HL-60/S4 treated with retinoic acid at 250 ng/mL for 4 days and 3 days (cell line): ENCODE data around the gene PRKCQ.
"Not testable (repeated sequence)": the region's sequence is repeated elsewhere in the genome, so short reads cannot be mapped to it uniquely, and the experiment has no call there.

Experiments
- in situ Hi-C: fragments of 300-500 bp; cut with MboI; formaldehyde crosslinking; loops from 2 replicates; pipeline ENCODE4 v1.7.0; 2022; ENCODE audit warnings: low sequenced_read_pairs

Gene PRKCQ

DNA sequence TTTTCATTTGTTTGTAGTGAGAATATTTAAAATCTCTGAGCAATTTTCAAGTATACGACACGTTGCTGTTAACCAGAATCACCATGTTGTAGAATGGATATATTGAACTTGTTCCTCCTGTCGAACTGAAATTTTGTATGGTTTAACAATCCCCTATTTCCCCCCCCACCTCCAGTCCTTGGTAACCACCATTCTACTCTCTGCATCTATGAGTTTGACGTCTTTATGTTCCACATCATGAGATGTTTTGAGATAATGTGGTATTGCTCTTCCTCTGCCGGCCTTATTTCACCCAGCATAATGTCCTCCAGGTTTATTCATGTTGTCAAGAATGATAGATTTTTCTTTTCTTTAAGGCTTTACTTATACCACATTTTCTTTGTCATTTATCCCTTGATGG, 17.4 kb upstream of the PRKCQ start:
- in situ Hi-C loops = no loop called here

DNA sequence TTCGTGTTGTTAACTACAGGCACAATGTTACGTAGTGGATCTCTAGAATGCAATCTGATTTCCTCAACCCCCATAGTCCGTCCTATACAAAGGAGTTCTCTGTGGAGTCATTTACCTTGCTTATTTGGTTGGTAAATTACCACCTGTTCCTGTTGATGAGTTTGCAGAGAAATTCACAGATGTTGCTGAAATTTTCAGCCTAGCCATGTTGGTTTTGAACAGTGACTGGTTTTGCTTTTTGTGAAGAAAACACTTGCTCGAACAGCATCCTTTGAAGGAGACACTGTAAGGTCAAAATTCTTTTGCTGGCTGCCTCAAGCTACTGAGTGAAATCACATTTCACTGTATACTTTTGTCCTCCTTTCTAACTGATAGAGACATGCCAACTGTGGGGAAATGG, 15.4 kb upstream of the PRKCQ start:
- in situ Hi-C loops = no loop called here

DNA sequence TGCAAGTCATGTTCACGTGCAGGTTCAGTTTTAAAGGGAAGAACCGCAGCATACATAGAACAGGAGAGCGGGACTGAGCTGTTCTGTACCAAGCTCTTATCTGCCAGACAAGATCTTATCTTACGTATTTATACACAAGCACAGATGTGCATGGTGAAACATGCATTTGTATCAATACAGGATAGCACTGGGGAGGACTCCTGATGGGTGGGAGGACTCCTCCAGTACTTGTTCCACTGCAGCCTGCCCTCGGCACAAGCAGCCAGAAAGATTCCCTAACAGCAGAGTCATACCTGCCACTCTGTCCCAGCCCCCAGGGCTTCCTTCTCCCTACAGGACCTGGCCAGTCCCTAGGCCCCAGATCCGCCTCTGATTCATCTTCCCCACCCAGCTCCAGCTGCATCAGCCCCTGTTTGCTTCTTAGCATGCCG, 13.2 kb upstream of the PRKCQ start:
- in situ Hi-C loops = no loop called here

DNA sequence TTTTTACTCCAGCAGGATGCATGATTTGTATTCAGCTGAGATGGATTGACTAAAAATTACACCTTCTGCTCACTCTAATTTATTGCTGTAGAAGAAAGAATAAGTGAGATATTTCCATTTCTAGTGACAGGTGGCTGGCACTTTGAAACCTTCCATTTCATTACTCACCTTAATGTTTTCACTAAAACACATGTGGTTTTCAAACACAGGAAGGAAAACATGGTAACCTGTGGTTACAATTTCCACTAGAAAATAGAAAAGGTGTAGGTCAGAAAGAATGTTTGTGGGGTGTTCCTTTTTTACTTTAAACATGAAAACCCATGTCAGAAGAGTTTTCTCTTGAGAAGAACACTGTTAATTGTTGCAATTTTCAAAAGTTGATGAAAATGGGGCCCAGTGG, 12.0 kb upstream of the PRKCQ start:
- in situ Hi-C loops = no loop called here

DNA sequence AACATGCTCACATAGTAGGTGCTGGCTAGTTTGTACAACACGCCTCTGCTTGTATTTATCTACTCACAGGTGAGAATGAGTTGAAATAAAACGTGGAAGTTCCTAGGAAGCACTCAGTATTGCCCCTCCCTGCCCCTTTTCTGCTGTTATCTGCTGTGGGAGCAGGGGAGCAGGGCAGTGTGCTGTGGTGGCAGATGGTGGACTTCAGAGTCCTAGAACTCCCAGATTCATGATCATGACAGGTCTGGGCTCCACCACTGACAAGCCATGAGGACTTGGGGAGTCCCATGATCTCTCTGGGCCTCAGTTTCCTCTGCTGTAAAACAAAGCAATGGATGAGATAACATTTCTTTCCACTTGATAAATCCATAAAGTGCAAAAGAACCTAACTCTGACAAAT, 11.6 kb upstream of the PRKCQ start:
- in situ Hi-C loops = no loop called here

DNA sequence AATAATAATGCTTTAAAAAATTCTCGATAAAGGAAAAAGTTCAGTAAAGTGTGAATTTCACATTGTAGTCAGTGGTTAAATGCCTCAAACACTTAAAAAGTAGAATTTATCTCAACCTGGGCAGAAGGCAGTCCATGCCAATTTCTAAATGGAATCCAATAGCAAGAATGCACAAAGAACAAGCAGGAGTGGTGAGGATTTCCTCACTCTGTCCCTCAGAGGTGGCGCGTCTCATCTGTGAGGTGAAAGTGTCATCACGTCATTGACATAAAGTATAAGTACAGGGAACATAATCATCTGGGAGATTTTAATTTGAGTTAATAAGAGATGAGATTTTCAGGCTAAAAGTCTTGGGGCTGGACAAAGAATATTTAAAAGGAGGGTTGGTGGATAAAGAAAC, 10.0 kb upstream of the PRKCQ start:
- in situ Hi-C loops = no loop called here

DNA sequence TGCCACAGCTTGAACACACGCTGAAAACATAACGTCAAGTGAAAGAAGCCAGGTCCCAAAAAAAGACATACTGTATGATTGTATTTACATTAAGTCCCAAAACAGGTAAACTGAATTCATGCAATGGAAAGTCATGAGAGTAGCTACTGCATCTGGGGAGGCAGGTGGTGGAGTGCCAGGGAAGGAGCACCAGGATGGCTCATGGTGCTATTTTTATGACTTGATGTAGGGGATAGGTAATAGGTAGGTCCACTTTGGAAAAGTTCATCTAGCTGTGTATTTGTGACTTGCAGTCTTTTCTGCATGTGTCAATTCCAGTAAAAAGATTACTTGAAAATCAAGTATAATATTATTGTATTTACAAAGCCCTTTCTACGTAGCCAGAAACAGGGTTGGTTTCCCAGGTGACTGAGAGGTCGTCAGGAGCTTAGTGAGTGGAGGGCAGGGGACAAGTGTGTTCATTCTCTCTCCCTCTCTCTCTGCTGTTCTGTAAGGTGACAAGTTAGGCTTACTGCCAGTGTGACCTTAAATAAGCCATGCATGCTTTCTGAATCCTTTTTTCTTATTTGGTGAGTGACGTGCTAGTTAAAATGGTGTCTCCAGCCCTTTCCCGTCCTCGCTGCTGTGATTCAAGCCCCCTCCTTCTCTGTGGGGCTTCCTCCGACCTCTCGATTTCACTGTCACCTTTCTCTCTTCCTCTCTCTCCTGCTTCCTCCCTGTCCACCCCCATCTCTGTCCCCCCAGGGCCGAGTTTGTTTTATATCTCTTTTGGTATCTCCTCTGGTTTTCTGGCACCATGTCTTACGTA, 9.4 kb upstream of the PRKCQ start:
- in situ Hi-C loops = no loop called here

DNA sequence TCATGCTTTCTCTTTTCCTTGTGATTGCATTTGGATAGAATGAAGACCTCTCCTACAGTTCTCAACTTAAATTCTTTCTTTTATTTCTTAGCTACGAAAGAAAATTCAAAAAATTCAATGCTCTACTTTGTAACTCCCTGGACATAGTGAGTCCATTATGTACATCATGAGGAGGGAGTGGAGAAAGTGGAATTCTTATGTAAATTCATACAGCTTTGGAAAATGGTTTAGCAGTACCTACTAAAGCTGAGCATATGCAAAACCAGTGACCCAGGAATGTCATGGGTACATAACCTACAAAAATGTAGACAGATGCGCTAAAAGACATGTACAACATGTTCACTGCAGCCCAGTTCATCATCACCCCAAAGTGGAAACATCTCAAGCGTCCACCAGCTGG, 8.8 kb upstream of the PRKCQ start:
- in situ Hi-C loops = no loop called here

DNA sequence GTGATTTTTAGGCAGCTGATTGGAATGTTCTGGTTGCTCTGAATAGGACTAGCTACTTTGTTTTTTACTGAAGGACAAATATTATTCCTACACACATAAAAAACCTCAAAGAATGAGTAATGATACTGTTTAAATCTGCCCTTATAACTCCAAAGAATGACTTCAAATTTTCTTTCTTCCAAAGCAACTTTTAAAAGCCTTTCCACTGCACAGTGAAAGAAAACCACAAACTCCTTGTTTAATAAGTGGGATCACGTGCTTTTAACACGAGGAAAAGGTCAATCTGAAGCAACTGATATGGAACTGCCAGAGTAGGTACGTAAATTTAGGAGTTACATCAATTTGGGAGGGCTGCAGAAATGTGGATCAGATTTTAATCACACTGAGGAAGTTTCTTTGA, 8.0 kb upstream of the PRKCQ start:
- in situ Hi-C loops = no loop called here

DNA sequence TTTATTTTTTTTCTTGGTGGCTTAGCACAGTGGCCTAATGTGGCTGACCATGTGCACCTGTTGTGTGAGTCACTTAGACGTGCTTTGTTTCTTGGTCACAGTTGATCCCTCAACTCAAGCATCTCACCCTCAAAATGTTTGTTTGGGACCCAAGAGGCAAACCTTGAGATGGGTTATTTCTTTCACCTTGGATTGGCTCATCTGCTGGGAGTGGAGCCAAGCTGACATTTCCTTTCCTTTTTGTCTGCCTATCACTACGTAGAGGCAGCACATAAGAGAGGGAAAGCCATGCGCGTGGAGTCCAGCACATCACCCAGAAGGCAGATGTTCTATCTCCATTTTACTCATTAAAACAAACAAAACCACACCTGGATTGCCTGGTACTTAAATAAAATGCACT, 6.4 kb upstream of the PRKCQ start:
- in situ Hi-C loops = no loop called here

DNA sequence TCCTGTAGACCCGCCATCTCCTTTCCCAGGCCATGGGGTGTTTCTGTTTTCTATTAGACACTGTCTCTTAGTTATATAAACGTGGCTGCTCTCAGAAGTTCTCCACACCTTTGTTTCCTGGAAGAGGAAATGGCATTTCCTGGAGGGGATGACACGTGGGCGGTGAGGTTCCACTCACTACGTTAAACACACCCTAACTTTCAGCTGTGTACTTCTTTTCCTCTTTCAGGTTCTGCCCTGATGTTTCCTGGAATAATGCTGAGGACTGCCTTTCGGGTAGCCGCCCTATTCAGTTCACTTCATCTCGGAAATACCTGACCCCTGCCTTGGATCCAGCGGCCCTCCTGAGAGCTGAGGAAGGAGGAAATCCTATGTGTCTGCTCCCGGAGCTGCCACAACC, 3.4 kb upstream of the PRKCQ start:
- in situ Hi-C loops = no loop called here

DNA sequence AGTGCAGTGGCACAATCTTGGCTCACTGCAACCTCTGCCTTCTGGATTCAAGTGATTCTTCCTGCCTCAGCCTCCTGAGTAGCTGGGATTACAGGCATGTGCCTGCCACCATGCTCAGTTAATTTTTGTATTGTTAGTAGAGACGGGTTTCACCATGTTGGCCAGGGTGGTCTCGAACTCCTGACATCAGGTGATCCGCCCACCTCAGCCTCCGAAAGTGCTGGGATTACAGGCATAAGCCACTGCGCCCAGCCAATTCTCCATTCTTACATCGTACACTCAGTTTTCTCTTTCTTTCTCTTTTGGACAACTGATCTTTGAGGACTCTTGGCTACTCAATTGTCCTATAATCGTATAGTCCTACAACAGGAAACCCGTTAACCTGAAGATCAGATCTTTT, 2.8 kb upstream of the PRKCQ start:
- in situ Hi-C loops = not testable (repeated sequence)

DNA sequence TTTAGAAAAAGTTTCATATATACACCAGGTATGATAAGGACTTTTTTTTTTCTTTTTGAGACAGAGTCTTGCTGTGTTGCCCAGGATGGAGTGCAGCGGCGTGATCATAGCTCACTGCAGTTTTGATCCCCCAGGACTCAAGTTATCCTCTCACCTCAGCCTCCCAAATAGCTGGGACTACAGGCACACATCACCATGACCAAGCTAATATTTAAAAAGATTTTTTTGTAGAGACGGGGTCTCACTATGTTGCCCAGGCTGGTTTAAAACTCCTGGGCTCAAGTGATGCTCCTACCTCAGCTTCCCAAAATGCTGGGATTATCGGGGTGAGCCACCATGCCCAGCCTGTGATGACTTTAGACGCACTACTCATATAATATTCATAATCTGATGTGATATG, 2.2 kb upstream of the PRKCQ start:
- in situ Hi-C loops = no loop called here

DNA sequence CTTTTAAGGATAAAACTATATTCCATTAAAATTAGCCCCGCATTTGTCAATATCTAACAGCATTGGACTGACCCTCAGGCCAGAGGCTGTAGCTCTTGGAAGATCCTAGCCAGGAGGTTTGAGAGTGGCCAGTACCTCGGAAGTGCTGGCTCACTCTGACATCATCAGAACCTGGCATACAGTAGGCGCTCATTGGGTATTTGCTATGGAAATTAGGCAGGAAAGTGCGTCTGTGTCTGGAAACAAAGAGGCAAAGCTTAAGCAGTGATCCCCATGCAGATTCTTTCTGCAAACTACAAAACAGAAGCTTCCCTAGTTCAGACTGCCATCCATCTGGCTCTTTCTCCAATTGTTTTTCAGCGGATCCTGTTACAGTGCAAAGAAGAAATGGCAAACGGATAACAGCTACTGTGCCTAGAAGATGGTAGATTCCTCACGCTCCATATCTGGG, 1.7 kb upstream of the PRKCQ start:
- in situ Hi-C loops = no loop called here

DNA sequence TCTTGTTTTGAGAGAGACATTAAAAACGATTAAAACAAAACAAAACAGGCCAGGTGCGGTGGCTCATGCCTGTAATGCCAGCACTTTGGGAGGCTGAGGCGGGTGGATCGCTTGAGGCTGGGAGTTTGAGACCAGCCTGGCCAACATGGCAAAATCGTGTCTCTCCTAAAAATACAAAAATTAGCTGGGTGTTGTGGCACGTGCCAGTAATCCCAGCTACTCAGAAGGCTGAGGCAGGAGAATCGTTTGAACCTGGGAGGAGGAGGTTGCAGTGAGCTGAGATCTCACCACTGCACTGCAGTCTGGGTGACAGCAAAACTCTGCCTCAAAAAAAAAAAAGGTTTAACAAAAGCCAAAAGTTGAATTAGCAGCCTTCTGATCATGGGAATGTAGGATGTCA, 1.1 kb upstream of the PRKCQ start:
- in situ Hi-C loops = not testable (repeated sequence)

DNA sequence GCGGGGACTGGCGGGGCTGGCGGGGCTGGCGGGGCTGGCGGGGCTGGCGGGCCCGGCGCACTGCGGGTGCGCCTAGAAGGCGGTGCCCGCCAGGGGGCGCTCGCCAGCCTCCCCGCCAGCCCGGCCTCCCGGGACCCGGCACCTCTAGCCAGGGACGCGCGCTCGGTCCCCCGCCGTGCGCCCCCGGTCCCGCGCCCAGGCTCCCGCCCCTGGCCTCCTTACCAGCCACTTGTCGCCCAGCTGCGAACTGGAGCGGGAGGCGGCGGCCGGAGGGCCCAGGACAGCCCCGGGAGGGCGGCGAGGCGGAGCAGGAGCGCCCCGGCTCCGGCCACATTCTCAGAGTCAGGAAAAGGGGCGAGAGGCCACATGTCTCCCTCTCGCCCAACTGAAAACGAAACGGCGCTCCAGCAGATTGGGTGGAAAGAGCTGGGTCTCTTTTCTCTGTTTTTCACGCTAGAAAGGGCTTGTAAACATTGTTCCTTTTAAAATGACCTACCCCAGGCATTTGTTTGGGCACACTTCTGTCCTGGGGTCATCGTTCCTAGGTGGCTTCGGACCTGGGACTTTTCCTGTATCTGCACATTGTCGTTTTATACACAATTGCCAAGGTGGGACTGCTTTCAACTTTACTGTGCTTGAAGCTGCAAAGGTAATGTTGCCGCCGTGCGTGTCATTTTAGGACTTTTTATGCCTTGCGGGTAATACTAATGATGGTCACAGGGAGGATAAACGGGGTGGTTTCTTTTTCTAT, 378 bp upstream of the PRKCQ start:
- in situ Hi-C loops = no loop called here

DNA sequence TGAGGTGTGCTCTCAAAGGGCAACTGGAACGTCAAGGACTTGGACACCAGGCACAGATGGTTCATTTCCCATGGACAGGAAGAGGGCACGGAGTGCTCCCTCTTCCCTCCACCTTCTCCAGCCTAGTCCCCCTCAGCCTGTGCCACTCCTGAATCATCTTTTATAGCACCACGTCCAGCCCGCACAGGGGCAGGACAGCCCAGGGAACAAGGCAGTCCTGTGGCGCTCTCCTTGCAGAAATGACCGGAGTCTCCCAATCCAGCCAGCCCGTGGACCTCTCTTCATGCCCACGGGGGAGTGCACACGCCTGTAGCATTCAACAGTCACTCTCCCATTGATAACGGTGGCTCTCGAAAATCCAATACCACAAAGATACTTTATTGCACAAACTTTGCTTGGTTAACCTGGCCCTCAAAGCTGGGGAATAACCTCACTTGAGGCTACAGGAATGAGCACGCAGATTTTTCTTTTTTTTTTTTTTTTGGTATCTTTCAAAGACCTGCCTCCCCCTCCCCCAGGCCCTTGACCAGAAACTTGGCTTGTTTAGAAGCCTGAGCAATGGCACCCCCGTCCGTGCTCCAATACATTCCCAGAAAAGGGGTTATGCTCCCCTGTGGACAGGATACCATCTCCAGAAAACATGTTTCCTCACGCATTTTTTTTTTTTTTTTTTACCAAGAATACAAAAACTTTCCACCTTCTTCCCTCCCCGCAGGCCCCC, 733 bp downstream of the PRKCQ start:
- in situ Hi-C loops = no loop called here

DNA sequence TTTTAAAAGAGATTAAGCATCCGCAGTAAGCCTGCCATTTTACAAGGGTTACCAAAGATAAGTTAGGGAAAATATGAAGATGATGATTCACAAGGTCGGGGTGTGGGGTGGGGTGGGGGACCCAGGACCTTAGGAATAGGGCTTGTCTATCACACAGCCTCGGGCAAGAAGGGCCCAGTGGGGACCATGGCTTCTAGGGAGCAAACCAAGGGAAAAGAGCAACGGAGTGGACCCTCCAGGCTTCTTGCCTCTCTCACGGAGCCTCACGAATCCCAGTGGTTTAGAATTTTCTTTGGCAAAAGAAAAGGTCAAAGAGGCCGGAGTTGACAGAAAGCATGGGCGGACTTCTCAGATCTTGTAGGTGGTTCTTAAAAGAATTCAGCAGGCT, 1.3 kb downstream of the PRKCQ start:
- in situ Hi-C loops = no loop called here

DNA sequence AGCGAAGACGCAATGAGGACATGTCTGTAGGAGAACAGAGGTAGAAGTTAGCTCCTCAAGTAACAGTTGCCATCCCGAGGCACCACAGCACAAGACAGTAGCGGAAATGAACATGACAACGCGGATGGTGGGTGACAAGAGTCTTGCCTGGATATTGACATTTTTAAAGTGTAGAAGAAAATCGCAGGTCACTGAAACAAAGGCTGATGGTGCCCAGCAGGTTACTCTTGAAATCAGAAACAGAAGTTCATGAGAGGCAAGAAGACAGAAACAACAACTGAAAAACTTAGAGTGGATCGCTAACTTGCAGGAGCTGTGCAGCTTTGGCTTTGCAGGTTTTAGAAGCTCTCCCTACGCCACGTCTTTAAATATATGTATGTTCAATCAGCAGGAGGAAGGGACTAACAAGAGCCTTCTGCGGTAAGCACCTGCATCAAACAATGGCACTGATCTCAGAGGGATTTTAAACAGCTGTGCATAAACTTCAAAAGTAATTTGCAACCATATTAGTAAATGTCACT, 1.8 kb downstream of the PRKCQ start:
- in situ Hi-C loops = no loop called here

DNA sequence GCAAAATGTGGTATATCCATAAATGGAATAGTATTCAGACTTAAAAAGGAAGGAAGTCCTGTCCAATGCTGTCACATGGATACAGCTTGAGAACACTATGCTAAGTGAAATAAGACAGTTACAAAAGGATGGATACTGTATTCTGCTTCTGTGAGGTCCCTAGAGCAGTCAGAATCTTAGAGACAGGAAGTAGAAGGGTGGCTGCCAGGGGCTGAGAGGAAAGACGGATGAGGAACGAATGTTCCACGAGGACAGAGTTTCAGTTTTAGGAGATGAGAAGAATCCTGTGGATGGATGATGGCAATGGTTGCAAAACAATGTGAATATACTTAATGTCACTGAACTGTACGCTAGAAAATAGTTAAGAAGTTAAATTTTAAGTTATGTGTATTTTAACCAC, 3.8 kb downstream of the PRKCQ start:
- in situ Hi-C loops = no loop called here

DNA sequence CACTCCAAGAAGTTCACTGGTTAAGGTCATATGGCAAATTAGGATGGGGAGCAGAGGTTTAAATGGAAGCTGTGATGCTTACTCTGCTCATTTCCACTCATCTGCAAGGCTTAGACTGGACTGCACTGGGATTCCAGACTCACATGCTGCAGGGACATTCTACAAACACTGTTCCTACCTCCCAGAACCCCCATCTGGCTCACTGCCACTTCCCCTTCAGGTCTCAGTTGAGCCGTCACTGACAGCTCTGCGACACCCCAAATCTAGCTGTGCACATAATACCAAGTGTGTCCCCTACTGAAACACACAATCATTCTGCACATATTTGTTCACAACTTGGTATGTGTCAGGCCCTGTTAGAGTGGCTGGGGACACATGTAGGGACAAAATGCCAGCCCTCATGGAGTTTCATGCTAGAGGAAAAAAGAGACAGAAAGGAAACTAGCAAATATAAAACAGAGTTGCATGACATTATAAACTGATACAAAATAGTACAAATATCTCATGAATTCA, 5.4 kb downstream of the PRKCQ start:
- in situ Hi-C loops = no loop called here
